HG02943 (cell line): ENCODE measurements around the gene SETDB1.
"Not testable (repeated sequence)": the region's sequence is repeated elsewhere in the genome, so short reads cannot be mapped to it uniquely, and the experiment has no call there.

ENCODE experiments used
- ATAC-seq: cut with Tn5 transposase; IDR thresholded peaks from one replicate; pipeline ENCODE4 v1.9.1; 2021; ENCODE audit warnings: mild to moderate bottlenecking, low read depth, moderate library complexity; ENCODE audit not compliant: unreplicated experiment

SETDB1 gene

GRCh38 chr1:150928286-150928685 lies 2.1 kb downstream of the SETDB1 start:
- no peak for ATAC-seq

- not testable (repeated sequence) for ATAC-seq
Observed at GRCh38 chr1:150928775-150929174, 2.6 kb downstream of the SETDB1 start.

- ATAC-seq, result no peak
Observed at GRCh38 chr1:150931773-150932172, 5.6 kb downstream of the SETDB1 start.

- ATAC-seq, result no peak
Observed at GRCh38 chr1:150944856-150945255, 18.7 kb downstream of the SETDB1 start.

- no peak for ATAC-seq
Observed at GRCh38 chr1:150954708-150955107, 28.5 kb downstream of the SETDB1 start.

- ATAC-seq, result no peak
Observed at GRCh38 chr1:150955280-150955679, 29.1 kb downstream of the SETDB1 start.

- ATAC-seq, result no peak
Observed at GRCh38 chr1:150957666-150958065, 31.5 kb downstream of the SETDB1 start.

- no peak for ATAC-seq
Observed at GRCh38 chr1:150960646-150961045, 34.5 kb downstream of the SETDB1 start.

- ATAC-seq, result no peak
Observed at GRCh38 chr1:150961756-150962155, 35.6 kb downstream of the SETDB1 start.

- no peak for ATAC-seq
Observed at GRCh38 chr1:150963321-150964163, 37.4 kb downstream of the SETDB1 start.

- ATAC-seq, result no peak
Observed at GRCh38 chr1:150964164-150964489, 38.0 kb downstream of the SETDB1 start.

GRCh38 chr1:150965605-150966004 lies 39.4 kb downstream of the SETDB1 start:
- no peak for ATAC-seq

- no peak for ATAC-seq
Observed at GRCh38 chr1:150966011-150966410, 39.8 kb downstream of the SETDB1 start.

- ATAC-seq, result no peak
Observed at GRCh38 chr1:150967936-150968335, 41.8 kb downstream of the SETDB1 start.

GRCh38 chr1:150968491-150968890 lies 42.3 kb downstream of the SETDB1 start:
- no peak for ATAC-seq

- ATAC-seq, result no peak
Observed at GRCh38 chr1:150969626-150970025, 43.5 kb downstream of the SETDB1 start.

- no peak for ATAC-seq
Observed at GRCh38 chr1:150970808-150971582, 44.8 kb downstream of the SETDB1 start.

GRCh38 chr1:150971583-150972416 lies 45.6 kb downstream of the SETDB1 start:
- no peak for ATAC-seq

GRCh38 chr1:150972417-150972940 lies 46.3 kb downstream of the SETDB1 start:
- ATAC-seq, result no peak

GRCh38 chr1:150973258-150973835 lies 47.2 kb downstream of the SETDB1 start:
- ATAC-seq, result no peak
